B cell (primary cell): ENCODE results near the gene FHIT.

Experiments used
- EZH2 ChIP-seq: IDR thresholded peaks from 2 replicates; pipeline ENCODE4 v1.6.1; 2012; ENCODE audit warnings: borderline replicate concordance, low read depth, mild to moderate bottlenecking, moderate library complexity, low read length; ENCODE audit not compliant: insufficient read depth, poor library complexity, severe bottlenecking
- TF ChIP-seq, protein P1 (sequence below): fragments of 200-600 bp; IDR thresholded peaks from one replicate; pipeline ENCODE4 v1.8.0; 2022; ENCODE audit warnings: antibody characterized with exemption, mild to moderate bottlenecking

DNA sequence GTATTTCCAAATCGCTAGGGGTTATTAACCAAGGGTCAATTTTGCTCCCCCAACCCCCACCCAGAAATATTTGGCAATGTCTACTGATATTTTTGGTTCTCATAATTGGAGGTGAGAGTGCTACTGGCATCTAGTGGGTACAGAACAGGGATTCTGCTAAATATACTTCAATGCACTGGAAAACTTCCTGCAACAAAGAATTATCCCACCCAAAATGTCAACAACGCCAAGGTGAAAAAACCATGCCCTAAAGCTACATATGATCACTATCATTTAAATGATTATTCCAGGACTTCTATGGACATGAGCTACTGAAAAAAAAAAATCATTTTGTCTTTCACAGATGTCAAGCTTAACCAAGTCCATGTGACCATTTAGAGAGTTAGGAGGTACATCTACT is 867.9 kb downstream of the FHIT start:
- TF ChIP-seq, protein P1, sequence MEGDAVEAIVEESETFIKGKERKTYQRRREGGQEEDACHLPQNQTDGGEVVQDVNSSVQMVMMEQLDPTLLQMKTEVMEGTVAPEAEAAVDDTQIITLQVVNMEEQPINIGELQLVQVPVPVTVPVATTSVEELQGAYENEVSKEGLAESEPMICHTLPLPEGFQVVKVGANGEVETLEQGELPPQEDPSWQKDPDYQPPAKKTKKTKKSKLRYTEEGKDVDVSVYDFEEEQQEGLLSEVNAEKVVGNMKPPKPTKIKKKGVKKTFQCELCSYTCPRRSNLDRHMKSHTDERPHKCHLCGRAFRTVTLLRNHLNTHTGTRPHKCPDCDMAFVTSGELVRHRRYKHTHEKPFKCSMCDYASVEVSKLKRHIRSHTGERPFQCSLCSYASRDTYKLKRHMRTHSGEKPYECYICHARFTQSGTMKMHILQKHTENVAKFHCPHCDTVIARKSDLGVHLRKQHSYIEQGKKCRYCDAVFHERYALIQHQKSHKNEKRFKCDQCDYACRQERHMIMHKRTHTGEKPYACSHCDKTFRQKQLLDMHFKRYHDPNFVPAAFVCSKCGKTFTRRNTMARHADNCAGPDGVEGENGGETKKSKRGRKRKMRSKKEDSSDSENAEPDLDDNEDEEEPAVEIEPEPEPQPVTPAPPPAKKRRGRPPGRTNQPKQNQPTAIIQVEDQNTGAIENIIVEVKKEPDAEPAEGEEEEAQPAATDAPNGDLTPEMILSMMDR = no peak
- TF ChIP-seq EZH2 = no peak
